Fibroblast of lung (primary cell): Measurements from ENCODE around the gene ZNF324B. TPM values are rescaled to one million over a fixed set of nuclear protein-coding genes. Genes with fewer than 3 reads are reported as not detected.

Source experiments
- DNase-seq, 2 donors: peaks; one replicate each; pipeline versions ENCODE4 v3.0.0 to v3.0.0-alpha.2; 2010; ENCODE audit warnings: low read depth in 2 of 2
- H2AFZ ChIP-seq: 2 replicates; pipeline ENCODE4 v1.5.1; 2012; ENCODE audit warnings: low read length, control low read depth, inconsistent platforms
- H3K27ac ChIP-seq: 2 replicates; pipeline ENCODE4 v1.5.1; 2011; ENCODE audit warnings: low read length, control low read depth; ENCODE audit not compliant: insufficient read depth
- H3K27me3 ChIP-seq: 2 replicates; pipeline ENCODE4 v1.5.1; 2011; ENCODE audit warnings: mild to moderate bottlenecking, low read length; ENCODE audit not compliant: control insufficient read depth, insufficient read depth
- H3K36me3 ChIP-seq: 2 replicates; pipeline ENCODE4 v1.5.1; 2011; ENCODE audit warnings: low read length; ENCODE audit not compliant: control insufficient read depth, insufficient read depth
- H3K4me1 ChIP-seq: 2 replicates; pipeline ENCODE4 v1.5.1; 2011; ENCODE audit warnings: low read length; ENCODE audit not compliant: control insufficient read depth, insufficient read depth; ENCODE audit errors: extremely low read depth
- H3K4me2 ChIP-seq: 2 replicates; pipeline ENCODE4 v1.5.1; 2011; ENCODE audit warnings: low read length, control low read depth; ENCODE audit not compliant: insufficient read depth; ENCODE audit errors: extremely low read depth
- H3K4me3 ChIP-seq, 4 experiments: fragments of 200-600 bp in 1 of 4; sonication (generic) in 1 of 4; replicated peaks in 1 of 4; 2 replicates each; pipeline ENCODE4 v1.5.1; 2011 to 2016; ENCODE audit warnings: low read length in 4 of 4, low read depth in 3 of 4, mild to moderate bottlenecking in 3 of 4, control low read depth in 2 of 4, inconsistent platforms in 1 of 4, mixed read lengths in 1 of 4; ENCODE audit not compliant: insufficient read depth in 1 of 4; ENCODE audit errors: control extremely low read depth in 1 of 4
- H3K79me2 ChIP-seq: 2 replicates; pipeline ENCODE4 v1.5.1; 2012; ENCODE audit warnings: mild to moderate bottlenecking, low read length, inconsistent platforms; ENCODE audit not compliant: control insufficient read depth, insufficient read depth
- H3K9ac ChIP-seq: 2 replicates; pipeline ENCODE4 v1.5.1; 2011; ENCODE audit warnings: mild to moderate bottlenecking, low read length, control low read depth; ENCODE audit not compliant: insufficient read depth
- H3K9me3 ChIP-seq: 2 replicates; pipeline ENCODE4 v1.5.1; 2012; ENCODE audit warnings: low read depth, low read length; ENCODE audit not compliant: control insufficient read depth, insufficient read depth
- H4K20me1 ChIP-seq: 2 replicates; pipeline ENCODE4 v1.5.1; 2011; ENCODE audit warnings: low read length; ENCODE audit not compliant: control insufficient read depth, insufficient read depth; ENCODE audit errors: extremely low read depth
- CTCF ChIP-seq, 2 donors: IDR thresholded peaks in 1 of 2; conservative IDR thresholded peaks in 1 of 2; 1 replicate in 1 of 2; 2 replicates in 1 of 2; pipeline ENCODE4 v1.5.1; 2011 to 2012; ENCODE audit warnings: low read length in 2 of 2, control low read depth in 1 of 2, inconsistent platforms in 1 of 2, low read depth in 1 of 2, mild to moderate bottlenecking in 1 of 2
- EZH2 ChIP-seq: IDR thresholded peaks from 2 replicates; pipeline ENCODE4 v1.5.1; 2012; ENCODE audit warnings: low read length, control low read depth, mild to moderate bottlenecking; ENCODE audit errors: missing control alignments
- polyA plus RNA-seq, 2 donors: library from polyadenylated mRNA; depleted of rRNA in 1 of 2; stranded (reverse) in 1 of 2; unstranded in 1 of 2; fragments of >200 nt; gene quantifications; 2 replicates each; pipeline ENCODE4 v1.2.1, GENCODE V29; 2011 to 2012; ENCODE audit warnings: missing spikeins in 1 of 2
- total RNA-seq: library from RNA; depleted of rRNA; stranded (reverse); fragments of >200 nt; gene quantifications from 2 replicates; pipeline ENCODE4 v1.2.1, GENCODE V29; 2014

Gene ZNF324B
- total and polyA plus RNA-seq, 2 donors (not counting 1 experiment from before 2014, with no cell fraction given), result 2.1 to 8.9 TPM

- TF ChIP-seq CTCF (conservative IDR thresholded peaks at IDR 0.05 in 1 of 2, IDR thresholded peaks at IDR 0.05 in 1 of 2; ENCODE audit: low read depth in 1 of 2, low read length in 2 of 2), result peak; percentile 24 to 38
- TF ChIP-seq EZH2, result no peak
- Histone ChIP-seq H3K4me2 (peak overlapping the region; percentile 97), H3K4me3 (peak overlapping the region; percentile 73 to 97 (median 86)), H3K9ac (peak overlapping the region; percentile 82), H3K79me2 (peaks cover 26% of the 10 kb centered on the region), H4K20me1 (no peaks in the 10 kb centered on the region), H2AFZ (no peak overlapping the region), H3K9me3 (no peaks in the 10 kb centered on the region), H3K36me3 (peaks cover 2% of the 10 kb centered on the region), H3K27ac (peak overlapping the region; percentile 91), H3K4me1 (peaks cover 8% of the 10 kb centered on the region), H3K27me3 (no peaks in the 10 kb centered on the region)
- DNase-seq, result no peak
These were observed 44.4 kb upstream of the ZNF324B start for GRCh38 chr19:58406818-58407657.

- Histone ChIP-seq H3K4me3 (peak overlapping the region; percentile 73 to 97 (median 86)), H4K20me1 (no peaks in the 10 kb centered on the region), H3K9ac (peak overlapping the region; percentile 82), H3K36me3 (peaks cover 2% of the 10 kb centered on the region), H2AFZ (peak overlapping the region; percentile 98), H3K79me2 (peaks cover 26% of the 10 kb centered on the region), H3K27me3 (no peaks in the 10 kb centered on the region), H3K4me1 (peaks cover 8% of the 10 kb centered on the region), H3K9me3 (no peaks in the 10 kb centered on the region), H3K4me2 (peak overlapping the region; percentile 97), H3K27ac (peak overlapping the region; percentile 91)
- no peak for DNase-seq
- no peak for TF ChIP-seq EZH2
- no peak for TF ChIP-seq CTCF (conservative IDR thresholded peaks at IDR 0.05 in 1 of 2, IDR thresholded peaks at IDR 0.05 in 1 of 2; ENCODE audit: low read depth in 1 of 2, low read length in 2 of 2)
These were observed 43.7 kb upstream of the ZNF324B start for GRCh38 chr19:58407658-58408151.

- H3K79me2 ChIP-seq, result peaks cover 26% of the 10 kb centered on the region
- TF ChIP-seq EZH2, result no peak
- no peak for TF ChIP-seq CTCF (conservative IDR thresholded peaks at IDR 0.05 in 1 of 2, IDR thresholded peaks at IDR 0.05 in 1 of 2; ENCODE audit: low read depth in 1 of 2, low read length in 2 of 2)
These were observed 43.0 kb upstream of the ZNF324B start, which contains the start of gene ZNF584 for GRCh38 chr19:58408152-58409009. TSS of gene ZNF584 (plus strand) at chr19:58408649. CDS start at chr19:58409148, 499 bp downstream.

More at GRCh38 chr19:58408152-58409009, 43.0 kb upstream of the ZNF324B start, which contains the start of gene ZNF584:
- peaks cover 2% of the 10 kb centered on the region for H3K36me3 ChIP-seq
- peak within 1 kb of the TSS; percentile 91 for H3K27ac ChIP-seq
- H3K4me3 ChIP-seq, result peak within 1 kb of the TSS; percentile 73 to 97 (median 86)
- peaks cover 8% of the 10 kb centered on the region for H3K4me1 ChIP-seq
- H2AFZ ChIP-seq, result peak within 1 kb of the TSS; percentile 98
- H3K4me2 ChIP-seq, result peak within 1 kb of the TSS; percentile 99
- DNase-seq, result peak; percentile 93 to 94
- no peaks in the 10 kb centered on the region for H3K9me3 ChIP-seq
- H4K20me1 ChIP-seq, result no peaks in the 10 kb centered on the region
- no peaks in the 10 kb centered on the region for H3K27me3 ChIP-seq
- H3K9ac ChIP-seq, result peak within 1 kb of the TSS; percentile 82
